Prostate gland (tissue), 2 donors: ENCODE measurements around the gene GOLGA1. TPM values are rescaled to one million over a fixed set of nuclear protein-coding genes. Genes with fewer than 3 reads are reported as not detected.
"Not testable (repeated sequence)": the region's sequence is repeated elsewhere in the genome, so short reads cannot be mapped to it uniquely, and the experiment has no call there.

Experiments used
- DNase-seq: peaks from one replicate; pipeline ENCODE4 v3.0.0-alpha.2; 2019; ENCODE audit warnings: low spot score
- H3K27ac ChIP-seq, 2 donors: fragments of 200-600 bp; sonication (generic); 2 replicates each; pipeline ENCODE4 v1.5.1; 2017 to 2019
- H3K27me3 ChIP-seq: fragments of 200-600 bp; sonication (generic); replicated peaks from 2 replicates; pipeline ENCODE4 v1.5.1; 2019; ENCODE audit not compliant: insufficient read depth
- H3K36me3 ChIP-seq, 2 donors: fragments of 200-600 bp; sonication (generic); 1 replicate in 1 of 2; 2 replicates in 1 of 2; pipeline versions ENCODE4 v1.5.1 to v1.8.1; 2017 to 2019
- H3K4me1 ChIP-seq: fragments of 200-600 bp; sonication (generic); replicated peaks from 2 replicates; pipeline ENCODE4 v1.5.1; 2019
- H3K4me3 ChIP-seq, 2 donors: fragments of 200-600 bp; sonication (generic); 2 replicates each; pipeline ENCODE4 v1.5.1; 2017 to 2019
- H3K9me3 ChIP-seq: fragments of 200-600 bp; sonication (generic); 2 replicates; pipeline ENCODE4 v1.5.1; 2017
- CTCF ChIP-seq, 4 experiments: fragments of 200-600 bp in 2 of 4; fragments of 450-650 bp in 2 of 4; sonication (generic) in 2 of 4; IDR thresholded peaks; 1 replicate in 3 of 4; 2 replicates in 1 of 4; pipeline ENCODE4 v1.5.1; 2016 to 2019; ENCODE audit warnings: antibody characterized with exemption in 4 of 4, mild to moderate bottlenecking in 2 of 4, moderate library complexity in 2 of 4
- POLR2A ChIP-seq: fragments of 450-650 bp; IDR thresholded peaks from one replicate; pipeline ENCODE4 v1.6.1; 2016; ENCODE audit warnings: antibody characterized with exemption, mild to moderate bottlenecking
- POLR2AphosphoS5 ChIP-seq: sonication (generic); formaldehyde crosslinking; IDR thresholded peaks from one replicate; pipeline ENCODE4 v1.6.1; 2017; ENCODE audit warnings: antibody characterized with exemption
- WGBS: methylation state at CpG from one replicate; pipeline ENCODE4 v1.1.5; 2018; 5-methylcytosine and 5-hydroxymethylcytosine counted together
- intact Hi-C: fragments of 100-400 bp; cut with DNase I; formaldehyde crosslinking; loops from one replicate; pipeline ENCODE4 v1.14.2; 2022
- total RNA-seq, 2 donors: library from RNA; depleted of rRNA; stranded (reverse); fragments of >200 nt; gene quantifications; one replicate each; pipeline ENCODE4 v1.1.0, GENCODE V29; 2016

GOLGA1 gene
- total RNA-seq, 2 donors from 2014 or later, result 12.5 to 28.3 TPM

GRCh38 chr9:124928116-124928515, 12.8 kb downstream of the GOLGA1 start:
- DNase-seq, result no peak
- intact Hi-C loops, result no loop called here
- no peaks in the 10 kb centered on the region for H3K4me1 ChIP-seq
- H3K27me3 ChIP-seq, result no peaks in the 10 kb centered on the region
- no peak overlapping the region for H3K4me3 ChIP-seq
- TF ChIP-seq POLR2AphosphoS5 (no peak), CTCF (IDR thresholded peaks at IDR 0.05) (no peak), POLR2A (no peak)
- peaks cover 0 to 5% of the 10 kb centered on the region in 2 donors for H3K36me3 ChIP-seq
- no peaks in the 10 kb centered on the region for H3K9me3 ChIP-seq
- 88% methylated on average over 3 of the region's 3 CpGs for WGBS
- no peak overlapping the region for H3K27ac ChIP-seq

GRCh38 chr9:124920394-124920793, 20.5 kb downstream of the GOLGA1 start:
- H3K27me3 ChIP-seq, H3K4me3 ChIP-seq, H3K27ac ChIP-seq, H3K9me3 ChIP-seq, H3K36me3 ChIP-seq, intact Hi-C loops, H3K4me1 ChIP-seq, DNase-seq: not testable (repeated sequence)
- 87% methylated on average over 6 of the region's 6 CpGs for WGBS

GRCh38 chr9:124914753-124915405, 26.0 kb downstream of the GOLGA1 start:
- intact Hi-C loops, result no loop called here
- whole genome bisulfite sequencing, result 95% methylated on average over 5 of the region's 5 CpGs
- H3K36me3 ChIP-seq, result peaks cover 0 to 4% of the 10 kb centered on the region in 2 donors

DNA sequence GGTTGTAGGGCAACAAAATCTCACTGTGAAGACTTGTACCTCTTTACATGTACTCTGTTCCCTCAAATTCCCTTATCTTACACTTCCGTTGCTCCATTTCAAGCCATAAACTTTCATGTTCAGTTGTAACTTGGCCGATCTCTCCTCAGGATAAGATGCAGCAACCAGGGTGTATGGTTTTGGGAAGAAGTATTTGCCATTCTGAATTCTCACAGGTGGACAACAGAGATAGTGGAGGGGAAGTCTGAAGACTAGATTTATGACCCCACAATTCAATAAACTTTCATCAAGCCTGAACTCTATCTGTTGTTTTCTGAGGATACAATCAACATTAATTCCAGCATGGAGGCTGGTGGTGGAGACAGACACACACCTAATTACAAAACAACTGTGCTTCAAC, 27.5 kb downstream of the GOLGA1 start:
- Histone ChIP-seq H3K4me3 (no peak overlapping the region), H3K27me3 (no peaks in the 10 kb centered on the region), H3K9me3 (no peaks in the 10 kb centered on the region), H3K4me1 (no peaks in the 10 kb centered on the region), H3K36me3 (no peaks in the 10 kb centered on the region), H3K27ac (no peak overlapping the region)
- no peak for DNase-seq
- intact Hi-C loops, result no loop called here
- TF ChIP-seq CTCF (IDR thresholded peaks at IDR 0.05) (no peak), POLR2AphosphoS5 (no peak), POLR2A (no peak)
- WGBS, result 97% methylated on average over 2 of the region's 2 CpGs

More at GRCh38 chr9:124914753-124915405, 26.0 kb downstream of the GOLGA1 start:
- Histone ChIP-seq H3K27ac (no peak overlapping the region), H3K9me3 (no peaks in the 10 kb centered on the region), H3K4me1 (no peaks in the 10 kb centered on the region), H3K27me3 (no peaks in the 10 kb centered on the region), H3K4me3 (no peak overlapping the region)
- no peak for TF ChIP-seq POLR2A
- no peak for TF ChIP-seq POLR2AphosphoS5
- no peak for TF ChIP-seq CTCF (IDR thresholded peaks at IDR 0.05)
- no peak for DNase-seq

DNA sequence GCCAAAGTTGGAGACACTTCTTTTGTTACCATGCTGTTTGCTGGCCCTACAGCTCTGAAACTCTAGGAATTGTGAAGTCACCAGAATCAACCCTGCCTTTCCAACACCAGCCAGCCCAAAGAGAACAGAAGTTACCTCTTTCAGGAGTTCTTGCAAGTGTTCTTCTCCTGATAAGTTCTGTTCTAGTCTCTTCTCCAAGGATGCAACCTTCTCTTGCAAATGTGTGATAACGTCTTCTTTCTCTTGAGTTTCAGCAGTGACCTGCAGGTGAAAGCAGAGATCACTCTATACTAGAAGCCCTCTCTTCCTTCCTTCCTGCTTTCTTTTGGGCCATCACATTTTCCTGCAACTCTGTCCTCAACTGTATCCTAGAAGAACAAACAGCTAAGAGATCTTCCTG, 29.1 kb downstream of the GOLGA1 start:
- DNase-seq, result no peak
- H3K36me3 ChIP-seq, result no peaks in the 10 kb centered on the region

More for the DNA sequence above, 29.1 kb downstream of the GOLGA1 start:
- no peak overlapping the region for H3K27ac ChIP-seq
- intact Hi-C loops, result no loop called here
- TF ChIP-seq POLR2A, result no peak
- no peak for TF ChIP-seq CTCF (IDR thresholded peaks at IDR 0.05)
- TF ChIP-seq POLR2AphosphoS5, result no peak
- no peaks in the 10 kb centered on the region for H3K27me3 ChIP-seq
- H3K4me1 ChIP-seq, result no peaks in the 10 kb centered on the region
- 92% methylated on average over 1 of the region's 1 CpG for WGBS
- no peak overlapping the region for H3K4me3 ChIP-seq
- no peaks in the 10 kb centered on the region for H3K9me3 ChIP-seq
